H9 (cell line): ENCODE data around the gene FLRT2. TPM values are rescaled to one million over a fixed set of nuclear protein-coding genes. Genes with fewer than 3 reads are reported as not detected.

ENCODE experiments used
- DNase-seq: peaks from one replicate; pipeline ENCODE4 v3.0.0-alpha.2; 2017
- H2AFZ ChIP-seq: one replicate; pipeline ENCODE4 v1.6.1; 2013; ENCODE audit warnings: mild to moderate bottlenecking, low read length, control low read depth, moderate library complexity
- H2AK5ac ChIP-seq: 2 replicates; pipeline ENCODE4 v1.6.1; 2013; ENCODE audit warnings: low read length, control low read depth, mixed read lengths; ENCODE audit not compliant: insufficient read length
- H2BK120ac ChIP-seq: one replicate; pipeline ENCODE4 v1.6.1; 2013; ENCODE audit warnings: low read depth, mild to moderate bottlenecking, low read length, control low read depth, inconsistent platforms; ENCODE audit not compliant: poor library complexity, severe bottlenecking
- H2BK12ac ChIP-seq: 2 replicates; pipeline ENCODE4 v1.6.1; 2013; ENCODE audit warnings: low read length, control low read depth, mixed read lengths, low read depth; ENCODE audit not compliant: insufficient read length
- H2BK15ac ChIP-seq: 2 replicates; pipeline ENCODE4 v1.6.1; 2013; ENCODE audit warnings: low read depth, low read length, control low read depth
- H2BK20ac ChIP-seq: one replicate; pipeline ENCODE4 v1.6.1; 2013; ENCODE audit warnings: low read depth, mild to moderate bottlenecking, low read length, control low read depth, inconsistent platforms; ENCODE audit not compliant: poor library complexity, severe bottlenecking
- H2BK5ac ChIP-seq: 2 replicates; pipeline ENCODE4 v1.6.1; 2013; ENCODE audit warnings: low read length, control low read depth, mixed read lengths; ENCODE audit not compliant: insufficient read length
- H3K14ac ChIP-seq: 2 replicates; pipeline ENCODE4 v1.6.1; 2013; ENCODE audit warnings: low read length, control low read depth; ENCODE audit not compliant: insufficient read depth
- H3K18ac ChIP-seq: 2 replicates; pipeline ENCODE4 v1.6.1; 2013; ENCODE audit warnings: low read depth, mild to moderate bottlenecking, mixed read lengths, low read length, control low read depth; ENCODE audit not compliant: insufficient read length
- H3K23ac ChIP-seq: 2 replicates; pipeline ENCODE4 v1.6.1; 2013; ENCODE audit warnings: low read length, control low read depth, mixed read lengths, low read depth; ENCODE audit not compliant: insufficient read length
- H3K23me2 ChIP-seq: 2 replicates; pipeline ENCODE4 v1.6.1; 2013; ENCODE audit warnings: low read depth, mild to moderate bottlenecking, mixed read lengths, low read length, control low read depth; ENCODE audit not compliant: insufficient read length, poor library complexity, severe bottlenecking
- H3K27ac ChIP-seq: 2 replicates; pipeline ENCODE4 v1.5.1; 2013; ENCODE audit warnings: low read length, control low read depth, mixed read lengths, low read depth; ENCODE audit not compliant: insufficient read length
- H3K27me3 ChIP-seq: 2 replicates; pipeline ENCODE4 v1.6.1; 2013; ENCODE audit warnings: low read length, control low read depth, inconsistent platforms; ENCODE audit not compliant: insufficient read depth
- H3K4ac ChIP-seq: 2 replicates; pipeline ENCODE4 v1.6.1; 2013; ENCODE audit warnings: low read depth, mild to moderate bottlenecking, control low read depth, inconsistent platforms, low read length, moderate library complexity
- H3K4me1 ChIP-seq: 2 replicates; pipeline ENCODE4 v1.6.1; 2013; ENCODE audit warnings: low read length, control low read depth, inconsistent platforms; ENCODE audit not compliant: insufficient read depth
- H3K4me2 ChIP-seq: 2 replicates; pipeline ENCODE4 v1.6.1; 2013; ENCODE audit warnings: low read length, control low read depth, mixed read lengths; ENCODE audit not compliant: insufficient read length, insufficient read depth
- H3K56ac ChIP-seq: 2 replicates; pipeline ENCODE4 v1.6.1; 2013; ENCODE audit warnings: low read depth, mild to moderate bottlenecking, mixed read lengths, low read length, control low read depth; ENCODE audit not compliant: insufficient read length
- H3K79me1 ChIP-seq: 2 replicates; pipeline ENCODE4 v1.6.1; 2013; ENCODE audit warnings: low read depth, mild to moderate bottlenecking, moderate library complexity, low read length, control low read depth, inconsistent platforms; ENCODE audit not compliant: insufficient read depth, poor library complexity, severe bottlenecking
- H3K79me2 ChIP-seq: 2 replicates; pipeline ENCODE4 v1.6.1; 2013; ENCODE audit warnings: low read length, control low read depth, inconsistent platforms; ENCODE audit not compliant: insufficient read depth
- H3K9ac ChIP-seq: 2 replicates; pipeline ENCODE4 v1.6.1; 2013; ENCODE audit warnings: low read length, control low read depth, mixed read lengths; ENCODE audit not compliant: insufficient read length; ENCODE audit errors: extremely low read depth
- H3K9me3 ChIP-seq: one replicate; pipeline ENCODE4 v1.6.1; 2013; ENCODE audit warnings: low read depth, low read length, inconsistent platforms; ENCODE audit not compliant: control insufficient read depth
- H3T11ph ChIP-seq: one replicate; pipeline ENCODE4 v1.6.1; 2013; ENCODE audit warnings: mild to moderate bottlenecking, low read length, control low read depth, inconsistent platforms
- H4K20me1 ChIP-seq: one replicate; pipeline ENCODE4 v1.6.1; 2013; ENCODE audit not compliant: control insufficient read depth, insufficient read length, insufficient read depth
- H4K5ac ChIP-seq: 2 replicates; pipeline ENCODE4 v1.6.1; 2013; ENCODE audit warnings: low read depth, mild to moderate bottlenecking, mixed read lengths, low read length, control low read depth; ENCODE audit not compliant: insufficient read length
- H4K8ac ChIP-seq: replicated peaks from 2 replicates; pipeline ENCODE4 v1.6.1; 2013; ENCODE audit warnings: low read length, control low read depth, mixed read lengths, low read depth; ENCODE audit not compliant: insufficient read length
- H4K91ac ChIP-seq: 2 replicates; pipeline ENCODE4 v1.6.1; 2013; ENCODE audit warnings: low read depth, mild to moderate bottlenecking, moderate library complexity, mixed read lengths, low read length, control low read depth; ENCODE audit not compliant: insufficient read length
- H3K27ac Mint-ChIP-seq, 3 experiments: 2 replicates in 2 of 3; 3 replicates in 1 of 3; pipeline ENCODE4 v1.8.0; 2020 to 2021; ENCODE audit warnings: mixed read lengths in 3 of 3, mild to moderate bottlenecking in 1 of 3, moderate library complexity in 1 of 3
- H3K27me3 Mint-ChIP-seq: 2 replicates; pipeline ENCODE4 v1.8.0; 2021; ENCODE audit warnings: low read depth, mild to moderate bottlenecking, moderate library complexity, mixed read lengths
- H3K36me3 Mint-ChIP-seq, 3 experiments: 2 replicates in 2 of 3; 3 replicates in 1 of 3; pipeline ENCODE4 v1.8.0; 2020 to 2021; ENCODE audit warnings: low read depth in 3 of 3, mixed read lengths in 3 of 3; ENCODE audit not compliant: insufficient read depth in 1 of 3
- H3K4me1 Mint-ChIP-seq, 2 experiments: 2 replicates each; pipeline ENCODE4 v1.8.0; 2020; ENCODE audit warnings: mixed read lengths in 2 of 2
- H3K4me3 Mint-ChIP-seq, 2 experiments: 2 replicates in 1 of 2; 3 replicates in 1 of 2; pipeline ENCODE4 v1.8.0; 2020 to 2021; ENCODE audit warnings: mild to moderate bottlenecking in 2 of 2, mixed read lengths in 2 of 2, moderate library complexity in 1 of 2
- H3K9me3 Mint-ChIP-seq, 2 experiments: 2 replicates in 1 of 2; 3 replicates in 1 of 2; pipeline ENCODE4 v1.8.0; 2020; ENCODE audit warnings: mild to moderate bottlenecking in 2 of 2, mixed read lengths in 2 of 2, moderate library complexity in 1 of 2
- WGBS: extraction: QIAGEN DNeasy Blood & Tissue Kit; methylation state at CpG from one replicate; pipeline ENCODE4 v1.1.7; 2013; ENCODE audit warnings: missing lambda C conversion rate, low lambda C conversion rate, mixed read lengths; ENCODE audit not compliant: insufficient read length; ENCODE audit errors: extremely low coverage; 5-methylcytosine and 5-hydroxymethylcytosine counted together
- total RNA-seq: library from RNA; stranded (reverse); gene quantifications from 2 replicates; pipeline ENCODE4 v1.2.1, GENCODE V29; 2021
- TF ChIP-seq, protein P1 (sequence below): fragments of 200-600 bp; sonication (generic); conservative IDR thresholded peaks from 3 replicates; pipeline ENCODE4 v1.8.0; 2021; ENCODE audit warnings: antibody characterized with exemption, mild to moderate bottlenecking

FLRT2 gene
- total RNA-seq, 1 experiment from 2014 or later, result 3.3 TPM

DNA sequence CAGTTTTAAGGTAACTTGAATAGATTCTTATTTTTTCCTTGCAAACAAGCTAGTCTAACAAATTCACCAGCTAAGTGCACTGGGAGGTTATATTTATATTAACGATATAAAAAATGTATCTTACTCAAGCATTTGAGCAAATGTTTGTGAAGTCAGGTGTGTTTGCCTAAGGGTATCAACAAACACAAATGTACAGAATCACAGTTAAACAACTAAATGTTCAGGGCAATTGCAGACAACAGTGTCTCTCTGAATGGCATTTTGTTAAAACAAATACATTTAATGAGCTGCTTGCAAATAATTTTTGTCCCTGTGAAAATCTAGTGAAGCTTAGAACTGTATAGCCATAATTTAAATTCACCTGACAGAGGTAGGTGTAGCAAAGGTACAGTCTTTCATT, 28.2 kb upstream of the FLRT2 start:
- Histone ChIP-seq H3K4me2 (no peak overlapping the region), H3K56ac (no peak overlapping the region), H4K91ac (no peak overlapping the region), H4K20me1 (no peaks in the 10 kb centered on the region), H3K79me2 (no peaks in the 10 kb centered on the region; the same call in 1 of the 2 replicates), H3K9me3 (no peaks in the 10 kb centered on the region), H3K4ac (no peak overlapping the region), H2AFZ (no peak overlapping the region), H2BK120ac (no peak overlapping the region), H4K5ac (no peak overlapping the region), H3K27me3 (no peaks in the 10 kb centered on the region), H3K4me1 (no peaks in the 10 kb centered on the region), H3K23me2 (no peaks in the 10 kb centered on the region), H3K79me1 (no peaks in the 10 kb centered on the region), H2BK5ac (no peak overlapping the region), H3T11ph (no peak overlapping the region), H3K9ac (no peak overlapping the region), H4K8ac (no peak overlapping the region), H2BK15ac (no peak overlapping the region), H2BK20ac (no peak overlapping the region), H3K14ac (no peak overlapping the region), H2AK5ac (no peak overlapping the region), H2BK12ac (no peak overlapping the region), H3K27ac (no peak overlapping the region), H3K18ac (no peak overlapping the region), H3K23ac (no peak overlapping the region)
- Mint-ChIP-seq H3K27ac (no peak overlapping the region), H3K36me3 (no peaks in the 10 kb centered on the region), H3K4me3 (no peak overlapping the region), H3K4me1 (no peaks in the 10 kb centered on the region; a peak in 1 of 4 replicates), H3K27me3 (no peaks in the 10 kb centered on the region), H3K9me3 (no peaks in the 10 kb centered on the region; a peak in 1 of 5 replicates)
- no peak for DNase-seq
- TF ChIP-seq, protein P1, sequence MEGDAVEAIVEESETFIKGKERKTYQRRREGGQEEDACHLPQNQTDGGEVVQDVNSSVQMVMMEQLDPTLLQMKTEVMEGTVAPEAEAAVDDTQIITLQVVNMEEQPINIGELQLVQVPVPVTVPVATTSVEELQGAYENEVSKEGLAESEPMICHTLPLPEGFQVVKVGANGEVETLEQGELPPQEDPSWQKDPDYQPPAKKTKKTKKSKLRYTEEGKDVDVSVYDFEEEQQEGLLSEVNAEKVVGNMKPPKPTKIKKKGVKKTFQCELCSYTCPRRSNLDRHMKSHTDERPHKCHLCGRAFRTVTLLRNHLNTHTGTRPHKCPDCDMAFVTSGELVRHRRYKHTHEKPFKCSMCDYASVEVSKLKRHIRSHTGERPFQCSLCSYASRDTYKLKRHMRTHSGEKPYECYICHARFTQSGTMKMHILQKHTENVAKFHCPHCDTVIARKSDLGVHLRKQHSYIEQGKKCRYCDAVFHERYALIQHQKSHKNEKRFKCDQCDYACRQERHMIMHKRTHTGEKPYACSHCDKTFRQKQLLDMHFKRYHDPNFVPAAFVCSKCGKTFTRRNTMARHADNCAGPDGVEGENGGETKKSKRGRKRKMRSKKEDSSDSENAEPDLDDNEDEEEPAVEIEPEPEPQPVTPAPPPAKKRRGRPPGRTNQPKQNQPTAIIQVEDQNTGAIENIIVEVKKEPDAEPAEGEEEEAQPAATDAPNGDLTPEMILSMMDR, result no peak
- no CpG with 5 or more reads among the region's 1 CpG for WGBS
